CD4-positive, alpha-beta T cell treated with Interleukin-6 for 4 hours (primary cell): ENCODE results near the gene CHPF2.
A peak's percentile ranks its signal among the peaks of the same experiment; 100 is the strongest.

Experiments
- DNase-seq: peaks from one replicate; pipeline ENCODE4 v3.0.0-alpha.2; 2020; ENCODE audit warnings: mixed read lengths

Gene CHPF2

GRCh38 chr7:151232091-151232916, at the start of gene CHPF2:
CHPF2 (plus strand) TSS chr7:151232483; CDS start chr7:151234012, 1,529 bp downstream.
- peak; percentile 91 for DNase-seq

GRCh38 chr7:151185762-151186639, 46.3 kb upstream of the CHPF2 start:
- no peak for DNase-seq

- no peak for DNase-seq
Measured at GRCh38 chr7:151186640-151187408, 45.5 kb upstream of the CHPF2 start, which contains the start of gene ASB10. ASB10 (minus strand) TSS chr7:151187250; CDS start chr7:151187130, 120 bp downstream.

- no peak for DNase-seq
Measured at GRCh38 chr7:151187409-151188251, 44.7 kb upstream of the CHPF2 start.

GRCh38 chr7:151188252-151188542, 44.1 kb upstream of the CHPF2 start:
- no peak for DNase-seq

- no peak for DNase-seq
Measured at GRCh38 chr7:151189038-151189437, 43.2 kb upstream of the CHPF2 start.

GRCh38 chr7:151191544-151191943, 40.7 kb upstream of the CHPF2 start:
- DNase-seq, result no peak

- DNase-seq, result no peak
Measured at GRCh38 chr7:151192002-151192539, 40.2 kb upstream of the CHPF2 start.

GRCh38 chr7:151193203-151193978, 38.9 kb upstream of the CHPF2 start:
- DNase-seq, result no peak

GRCh38 chr7:151194188-151194587, 38.1 kb upstream of the CHPF2 start:
- no peak for DNase-seq

- no peak for DNase-seq
Measured at GRCh38 chr7:151195616-151196450, 36.5 kb upstream of the CHPF2 start.

GRCh38 chr7:151197932-151198331, 34.4 kb upstream of the CHPF2 start:
- no peak for DNase-seq

- DNase-seq, result no peak
Measured at GRCh38 chr7:151198945-151199848, 33.1 kb upstream of the CHPF2 start.

- no peak for DNase-seq
Measured at GRCh38 chr7:151201344-151201743, 30.9 kb upstream of the CHPF2 start.

- no peak for DNase-seq
Measured at GRCh38 chr7:151201751-151202150, 30.5 kb upstream of the CHPF2 start.

- DNase-seq, result no peak
Measured at GRCh38 chr7:151202836-151203235, 29.4 kb upstream of the CHPF2 start.

- DNase-seq, result peak; percentile 5
Measured at GRCh38 chr7:151204383-151205032, 27.8 kb upstream of the CHPF2 start.

GRCh38 chr7:151205730-151206129, 26.6 kb upstream of the CHPF2 start:
- no peak for DNase-seq
